OCI-LY3 (cell line): ENCODE data around the gene RORB.

ENCODE experiments used
- EZH2phosphoT487 ChIP-seq: fragments of 200-600 bp; shearing (Covaris generic); IDR thresholded peaks from 2 replicates; pipeline ENCODE4 v1.6.1; 2018; ENCODE audit warnings: antibody characterized with exemption, mixed run types, low read depth
- TF ChIP-seq, protein P1 (sequence below): fragments of 200-600, 300-600 bp; sonication (generic); IDR thresholded peaks from 2 replicates; pipeline ENCODE4 v1.5.1; 2014; ENCODE audit warnings: antibody characterized with exemption, low read length, low read depth

- TF ChIP-seq, protein P1, sequence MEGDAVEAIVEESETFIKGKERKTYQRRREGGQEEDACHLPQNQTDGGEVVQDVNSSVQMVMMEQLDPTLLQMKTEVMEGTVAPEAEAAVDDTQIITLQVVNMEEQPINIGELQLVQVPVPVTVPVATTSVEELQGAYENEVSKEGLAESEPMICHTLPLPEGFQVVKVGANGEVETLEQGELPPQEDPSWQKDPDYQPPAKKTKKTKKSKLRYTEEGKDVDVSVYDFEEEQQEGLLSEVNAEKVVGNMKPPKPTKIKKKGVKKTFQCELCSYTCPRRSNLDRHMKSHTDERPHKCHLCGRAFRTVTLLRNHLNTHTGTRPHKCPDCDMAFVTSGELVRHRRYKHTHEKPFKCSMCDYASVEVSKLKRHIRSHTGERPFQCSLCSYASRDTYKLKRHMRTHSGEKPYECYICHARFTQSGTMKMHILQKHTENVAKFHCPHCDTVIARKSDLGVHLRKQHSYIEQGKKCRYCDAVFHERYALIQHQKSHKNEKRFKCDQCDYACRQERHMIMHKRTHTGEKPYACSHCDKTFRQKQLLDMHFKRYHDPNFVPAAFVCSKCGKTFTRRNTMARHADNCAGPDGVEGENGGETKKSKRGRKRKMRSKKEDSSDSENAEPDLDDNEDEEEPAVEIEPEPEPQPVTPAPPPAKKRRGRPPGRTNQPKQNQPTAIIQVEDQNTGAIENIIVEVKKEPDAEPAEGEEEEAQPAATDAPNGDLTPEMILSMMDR = peak; percentile 66
- TF ChIP-seq EZH2phosphoT487 = no peak
These were observed 80.8 kb downstream of the RORB start for GRCh38 chr9:74577956-74578355.
